Activated gamma-delta T cell treated with Interleukin-2 at 50 U/mL for 16 hours (primary cell): Measurements from ENCODE around the gene CCDC17.

ENCODE experiments used
- DNase-seq: peaks from one replicate; pipeline ENCODE4 v3.0.0-alpha.2; 2020

The CCDC17 gene

DNA sequence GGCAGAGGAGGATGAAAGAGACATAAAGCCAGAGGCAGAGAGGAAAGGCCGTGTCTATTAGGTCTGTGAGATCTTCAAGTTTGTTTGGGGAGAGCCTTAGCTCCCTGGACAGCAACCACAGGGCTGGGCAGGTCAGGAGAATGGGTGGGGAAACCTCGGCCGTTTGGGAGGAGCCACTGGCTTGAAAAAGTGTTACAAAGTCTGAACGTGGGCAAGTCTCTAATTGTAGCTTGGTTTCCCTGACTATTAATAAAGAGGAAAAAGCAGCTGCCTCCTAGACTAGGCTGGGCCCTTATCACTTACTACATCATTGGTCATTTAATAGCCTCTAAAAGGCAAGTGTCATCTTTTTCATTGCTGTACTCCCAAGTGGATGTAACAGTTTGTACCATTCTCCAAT is at the start of gene CCDC17:
Gene CCDC17 (minus strand): TSS at position 83 of the 400 bp plus-strand sequence. CDS start 145 bp downstream, outside the sequence.
- DNase-seq, result no peak

DNA sequence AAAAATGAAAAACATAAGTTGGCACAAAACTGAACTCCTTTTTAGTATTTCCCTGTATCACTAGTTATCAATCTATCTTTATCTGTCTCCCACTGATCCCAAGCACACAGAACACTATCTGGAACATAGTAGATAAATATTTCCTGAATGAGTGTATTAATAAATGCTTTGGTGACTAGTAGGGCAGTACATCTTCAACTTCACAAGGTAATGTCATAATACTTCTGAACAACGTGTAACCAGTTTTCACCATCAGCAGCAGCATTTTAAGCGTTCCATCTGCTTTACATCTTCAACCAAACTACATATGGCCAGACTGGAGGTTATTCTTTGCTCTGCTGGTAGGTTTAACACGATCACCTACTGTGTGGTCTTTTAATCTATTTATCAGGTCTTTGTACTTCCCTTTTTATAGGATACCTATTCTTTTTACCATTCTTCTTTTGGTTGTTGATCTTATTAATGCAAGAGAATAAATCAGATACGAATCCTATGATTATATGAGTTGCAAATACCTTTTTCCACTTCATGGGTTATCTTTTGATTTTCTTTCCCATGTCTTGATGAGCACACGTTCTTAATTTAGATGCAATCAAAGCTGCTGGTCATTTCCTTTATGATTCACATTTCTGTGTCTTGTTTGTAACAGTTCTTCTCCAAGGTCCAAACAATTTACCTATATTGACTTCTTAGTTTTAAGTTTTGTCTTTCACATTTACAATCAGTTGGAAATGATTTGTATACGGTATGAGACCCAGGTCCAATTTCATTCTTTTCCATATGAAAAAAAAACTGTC is 46.2 kb upstream of the CCDC17 start:
- DNase-seq, result no peak

DNA sequence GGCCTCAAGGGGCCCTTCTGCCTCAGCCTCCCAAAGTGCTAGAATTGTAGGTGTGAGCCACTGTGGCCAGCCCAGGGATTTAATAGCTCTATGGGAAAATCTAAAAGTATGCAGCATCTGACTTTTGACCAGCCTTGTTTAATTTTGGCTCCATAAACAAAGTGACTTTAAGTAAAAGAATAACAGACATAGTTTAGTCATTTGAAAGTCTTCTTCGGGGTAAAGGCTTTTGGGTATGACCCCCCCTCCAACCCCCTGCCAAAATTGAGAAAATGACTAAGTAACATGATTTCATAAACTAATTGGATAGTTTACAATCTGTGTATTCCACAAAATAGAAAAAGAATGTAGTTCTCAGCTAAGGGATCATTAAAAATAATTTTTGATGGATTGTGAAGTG is 45.5 kb upstream of the CCDC17 start:
- DNase-seq, result no peak

DNA sequence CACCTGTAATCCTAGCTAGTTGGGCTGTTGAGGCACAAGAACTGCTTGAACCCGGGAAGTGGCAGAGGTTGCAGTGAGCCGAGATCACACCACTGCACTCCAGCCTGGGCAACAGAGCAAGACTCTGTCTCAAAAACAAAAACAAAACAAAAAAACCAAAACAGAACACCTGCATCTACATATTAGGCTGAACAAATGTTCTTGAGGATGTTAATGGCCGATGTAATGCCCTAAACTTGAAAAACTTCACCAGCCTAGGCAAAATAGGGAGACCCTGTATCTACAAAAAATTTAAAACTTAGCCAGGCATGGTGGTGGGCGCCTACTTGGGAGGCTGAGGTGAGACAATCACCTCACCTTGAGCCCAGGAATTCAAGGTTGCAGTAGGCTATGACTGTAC is 44.7 kb upstream of the CCDC17 start:
- no peak for DNase-seq

DNA sequence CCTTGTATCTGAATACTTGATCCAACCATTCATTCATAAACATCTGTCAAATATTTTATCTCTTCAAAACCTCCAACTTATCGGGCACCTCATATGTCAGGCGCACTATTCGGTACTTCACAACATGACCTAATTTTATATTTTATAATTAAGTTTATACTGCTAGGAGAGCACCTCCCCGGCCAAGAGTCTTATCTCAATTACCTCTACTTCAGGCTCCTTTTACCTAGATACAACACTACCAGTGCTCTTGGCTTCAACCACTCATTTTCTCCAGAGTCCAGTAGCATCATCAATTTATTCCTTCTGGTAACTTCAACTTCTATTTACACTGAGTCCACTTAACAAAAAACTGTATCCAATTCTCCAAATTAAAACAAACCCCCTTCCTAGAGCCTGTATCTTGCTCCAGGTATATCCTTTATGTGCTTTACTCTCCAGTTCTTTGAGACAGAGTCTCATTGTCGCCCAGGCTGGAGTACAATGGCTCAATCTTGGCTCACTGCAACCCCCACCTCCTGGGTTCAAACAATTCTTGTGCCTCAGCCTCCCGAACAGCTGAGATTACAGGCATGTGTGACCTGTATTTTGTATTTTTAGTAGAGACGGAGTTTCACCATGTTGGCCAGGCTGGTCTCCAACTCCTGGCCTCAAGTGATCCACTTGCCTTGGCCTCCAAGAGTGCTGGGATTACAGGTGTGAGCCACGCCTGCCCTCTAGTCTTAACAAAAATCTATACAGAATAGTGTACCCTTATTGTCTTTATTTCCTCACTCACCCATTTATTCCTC is 43.7 kb upstream of the CCDC17 start:
- DNase-seq, result no peak

DNA sequence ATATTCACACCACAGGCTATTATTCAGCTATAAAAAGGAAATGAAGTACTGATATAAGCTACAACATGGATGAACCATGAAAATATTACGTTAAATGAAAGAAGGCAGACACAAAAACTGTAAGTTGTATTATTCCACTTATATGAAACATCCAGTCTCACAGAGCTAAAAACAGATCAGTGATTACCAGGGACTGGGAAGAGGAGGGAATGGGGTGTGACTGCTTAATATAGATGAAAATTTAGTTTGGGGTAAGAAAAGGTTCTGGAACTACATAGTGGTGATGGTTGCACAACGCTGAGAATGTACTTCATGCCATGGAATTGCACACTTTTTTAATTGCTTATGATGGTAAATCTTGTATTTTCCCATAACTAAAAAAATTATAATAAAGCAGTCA is 43.0 kb upstream of the CCDC17 start:
- no peak for DNase-seq

DNA sequence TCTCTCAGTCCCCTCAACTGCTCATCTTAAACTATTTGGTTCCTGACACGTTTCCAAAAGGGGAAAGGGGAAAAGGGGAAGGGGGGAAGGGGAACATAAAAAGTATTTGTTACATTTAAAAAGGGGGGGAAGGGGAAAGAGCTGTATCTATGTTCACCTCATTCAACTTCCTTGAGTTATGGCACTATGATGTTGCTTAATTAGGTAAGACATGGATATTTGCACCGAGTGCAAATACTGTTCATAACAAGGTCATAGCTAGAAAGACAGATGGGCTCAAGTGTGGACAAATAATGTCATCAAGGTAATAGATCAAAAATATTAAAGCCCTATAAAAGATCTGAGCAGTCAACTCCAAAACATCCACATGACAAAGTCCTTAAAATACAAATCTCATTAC is 36.5 kb upstream of the CCDC17 start:
- no peak for DNase-seq

DNA sequence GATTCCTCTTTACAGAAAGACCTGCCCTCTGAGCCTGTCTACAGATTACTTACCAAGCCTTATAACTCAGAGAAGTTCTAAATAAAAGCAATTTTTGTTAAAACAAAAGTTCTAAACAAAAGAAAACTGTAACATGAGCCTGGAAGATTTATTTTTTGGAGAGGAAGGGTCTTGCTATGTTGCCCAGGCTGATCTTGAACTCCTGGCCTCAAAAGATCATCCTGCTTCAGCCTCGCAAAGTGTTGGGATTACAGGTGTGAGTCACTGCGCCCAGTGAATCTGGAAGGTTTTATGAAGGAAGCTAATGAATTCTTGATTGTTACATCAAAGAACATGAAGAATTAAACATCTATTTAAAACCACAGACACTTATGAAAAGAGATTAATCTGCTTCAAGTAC is 35.4 kb upstream of the CCDC17 start:
- no peak for DNase-seq

DNA sequence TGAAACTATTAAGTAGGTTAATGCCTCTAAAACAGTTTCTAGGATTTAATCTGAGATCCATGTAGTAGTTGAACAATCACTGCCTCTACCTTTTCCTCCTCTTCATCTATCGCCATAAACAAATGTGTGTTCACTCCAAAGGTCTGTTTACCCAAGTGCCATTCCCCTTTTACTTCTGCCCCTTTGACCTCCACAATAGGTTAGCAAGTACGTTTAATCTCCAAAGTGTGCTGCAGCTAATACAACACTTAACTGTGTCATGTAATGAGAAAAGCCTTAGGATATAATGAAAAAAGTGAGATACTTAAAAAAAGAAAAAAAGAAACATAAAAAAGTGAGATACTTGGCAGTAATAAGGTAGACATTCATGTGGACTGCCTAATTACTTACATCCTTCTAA is 34.3 kb upstream of the CCDC17 start:
- no peak for DNase-seq

DNA sequence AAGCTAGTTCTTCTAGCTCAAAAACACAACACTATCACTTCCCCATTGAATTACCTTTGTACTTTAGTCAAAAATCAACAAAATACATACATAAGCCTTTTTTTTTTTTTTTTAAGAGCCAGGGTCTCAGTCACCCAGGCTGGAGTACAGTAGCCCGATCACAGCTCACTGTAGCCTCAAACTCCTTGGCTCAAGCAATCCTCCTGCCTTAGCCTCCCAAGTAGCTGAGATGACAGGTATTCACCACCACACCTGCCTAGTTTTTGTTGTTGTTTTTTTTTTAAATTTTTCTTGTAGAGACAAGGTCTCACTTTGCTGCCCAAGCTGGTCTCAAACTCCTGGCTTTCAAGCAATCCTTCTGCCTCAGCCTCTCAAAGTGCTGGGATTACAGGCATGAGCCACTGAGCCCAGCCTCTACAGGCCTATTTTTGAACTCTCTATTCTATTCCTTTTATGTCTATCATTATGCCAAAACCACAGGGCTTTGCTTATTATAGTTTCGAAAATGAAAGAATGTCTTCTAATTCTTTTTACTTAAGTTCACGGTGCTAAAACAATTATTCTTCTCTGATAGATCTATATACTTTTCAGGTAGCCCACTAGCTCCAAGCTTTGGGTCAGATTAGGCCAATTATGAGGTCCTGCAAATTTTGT is 32.8 kb upstream of the CCDC17 start:
- no peak for DNase-seq

DNA sequence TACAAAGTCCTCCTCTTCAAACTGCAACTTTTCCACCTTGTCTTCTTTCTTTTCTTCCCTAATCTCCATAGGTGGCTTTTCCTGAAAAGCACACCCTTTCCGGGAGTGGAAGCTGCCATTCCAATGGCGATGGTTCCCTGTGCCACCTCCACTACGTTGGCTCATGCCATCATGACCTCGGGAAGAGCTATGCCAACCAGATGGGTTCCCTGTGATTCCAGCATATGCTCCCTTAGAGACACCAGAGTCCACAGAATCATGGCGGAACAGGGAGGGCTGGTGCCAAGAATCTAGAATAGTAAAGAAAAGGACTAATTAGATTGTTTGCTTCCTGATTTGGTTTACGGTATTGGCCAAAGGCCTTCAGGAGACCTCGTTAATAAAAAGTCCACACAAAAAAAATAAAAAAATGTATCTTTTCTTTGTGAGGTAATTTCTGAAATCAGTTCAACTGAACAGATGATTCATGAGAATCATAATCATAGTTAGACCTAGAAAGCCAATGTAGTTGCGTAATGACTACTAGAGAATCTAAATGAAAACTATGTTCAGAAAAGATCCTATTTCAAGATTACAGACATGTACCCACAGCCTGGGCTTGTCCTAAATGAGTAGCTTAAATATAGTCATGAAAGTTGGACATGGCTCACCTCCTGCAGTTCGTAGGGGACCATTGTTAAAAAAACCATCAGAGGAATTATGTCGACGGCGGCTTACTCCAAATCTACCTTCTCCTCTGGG is 30.9 kb upstream of the CCDC17 start:
- no peak for DNase-seq

DNA sequence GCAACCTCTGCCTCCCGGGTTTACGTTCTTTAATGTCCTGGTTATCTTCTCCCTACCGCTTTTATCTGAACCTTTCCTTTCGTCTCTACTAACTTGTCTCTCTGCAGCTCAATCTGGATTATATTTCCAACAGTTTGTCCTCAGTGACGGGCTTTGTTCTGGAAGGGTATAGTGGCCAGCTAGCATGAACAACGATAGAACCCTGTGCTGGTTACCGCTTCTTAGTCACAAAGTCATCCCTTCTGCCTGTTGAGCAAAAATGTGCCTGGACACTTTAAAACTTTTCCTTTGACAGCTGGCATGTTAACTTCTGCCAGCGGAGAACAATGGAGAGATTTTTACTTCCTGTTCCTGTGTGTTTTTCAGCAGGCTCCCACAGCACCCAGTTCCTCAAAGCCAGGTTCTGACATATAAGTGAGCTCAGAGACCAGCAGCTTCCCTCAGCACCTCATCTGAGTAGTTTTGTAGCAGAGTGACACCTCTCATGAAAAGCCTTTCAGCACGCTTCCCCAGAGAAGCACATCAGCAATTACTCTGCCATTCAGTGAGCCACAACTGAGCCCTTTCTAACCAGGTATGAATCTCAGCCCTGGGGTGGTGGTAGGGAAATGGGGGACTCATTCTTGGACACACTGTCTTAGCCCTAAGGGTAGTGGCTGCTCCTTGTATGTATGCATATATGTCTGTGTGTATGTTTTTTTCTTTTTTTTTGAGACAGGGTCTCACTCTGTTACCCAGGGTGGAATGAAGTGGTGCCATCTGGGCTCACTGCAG is 23.6 kb upstream of the CCDC17 start:
- no peak for DNase-seq

DNA sequence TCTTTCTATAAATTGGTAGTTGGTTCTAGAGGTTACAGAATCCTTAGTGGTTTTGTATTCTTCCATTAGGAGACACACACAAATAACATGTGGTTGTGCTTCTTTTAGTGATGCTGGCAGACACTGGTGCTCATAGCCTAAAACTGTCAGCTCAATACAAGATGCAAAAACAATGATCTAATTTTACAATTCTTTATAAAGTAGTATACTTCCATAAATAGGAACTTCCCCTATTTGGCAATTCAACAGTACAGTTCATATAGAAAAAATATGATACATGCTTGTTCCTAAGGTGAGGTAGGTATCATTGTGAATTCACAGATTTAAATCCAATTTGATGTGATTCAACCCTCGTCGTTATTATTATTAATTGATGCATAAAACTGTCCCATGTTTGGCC is 20.8 kb upstream of the CCDC17 start:
- DNase-seq, result no peak

DNA sequence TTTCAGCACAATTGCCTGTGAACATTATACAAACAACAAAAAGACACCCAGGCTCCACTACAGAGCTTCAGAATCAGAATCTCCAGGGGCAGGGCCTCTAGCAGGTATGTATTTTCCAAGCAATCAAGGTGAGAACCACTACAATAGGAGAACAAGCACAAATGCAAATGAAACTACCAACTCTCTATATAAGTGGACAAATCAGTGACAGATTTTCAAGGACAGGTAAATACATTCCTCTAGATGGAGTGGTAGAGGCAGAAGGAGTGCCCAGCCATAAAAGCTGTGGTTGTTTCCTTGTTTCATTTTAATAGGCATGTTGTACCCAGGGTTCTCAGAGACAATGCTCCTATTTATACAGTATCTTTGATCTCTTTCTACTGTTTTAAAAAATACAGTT is 20.1 kb upstream of the CCDC17 start:
- no peak for DNase-seq

DNA sequence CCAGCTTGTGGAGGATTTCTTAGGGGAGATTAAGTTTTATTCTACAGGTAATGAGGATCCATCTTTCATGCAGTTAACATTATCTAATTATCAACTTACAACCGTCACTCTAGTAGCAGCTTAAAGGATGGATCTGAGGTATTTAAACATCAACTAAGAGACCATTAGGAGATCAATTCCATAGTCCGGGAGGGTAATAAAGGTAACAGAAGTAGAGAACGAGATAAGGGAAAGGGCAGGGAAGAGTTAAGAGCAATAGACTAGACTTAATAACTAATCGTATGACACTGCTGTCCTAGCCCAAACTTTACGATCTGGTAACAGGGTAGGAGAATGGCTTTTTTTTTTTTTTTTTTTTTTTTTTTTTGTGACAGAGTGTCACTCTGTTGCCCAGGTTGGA is 19.5 kb upstream of the CCDC17 start:
- no peak for DNase-seq

DNA sequence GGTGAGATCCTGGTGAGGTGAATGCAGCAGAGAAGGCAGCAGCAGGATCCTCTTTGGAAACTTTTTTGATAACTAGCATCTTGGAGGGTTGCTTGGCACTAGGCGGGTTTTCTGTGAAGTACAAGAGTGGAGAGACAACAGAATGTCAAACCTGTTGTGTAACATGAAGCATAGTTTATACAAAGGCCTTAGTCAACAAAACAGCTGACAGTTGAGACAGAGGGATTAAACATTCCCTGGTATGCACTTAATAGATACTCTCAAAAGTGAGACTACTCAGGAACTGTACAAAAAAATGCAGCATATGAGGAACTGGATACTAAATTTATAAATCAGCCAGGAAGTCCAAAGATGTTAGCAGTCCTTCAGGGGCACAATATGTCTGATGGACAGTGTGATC is 16.4 kb upstream of the CCDC17 start:
- DNase-seq, result no peak

DNA sequence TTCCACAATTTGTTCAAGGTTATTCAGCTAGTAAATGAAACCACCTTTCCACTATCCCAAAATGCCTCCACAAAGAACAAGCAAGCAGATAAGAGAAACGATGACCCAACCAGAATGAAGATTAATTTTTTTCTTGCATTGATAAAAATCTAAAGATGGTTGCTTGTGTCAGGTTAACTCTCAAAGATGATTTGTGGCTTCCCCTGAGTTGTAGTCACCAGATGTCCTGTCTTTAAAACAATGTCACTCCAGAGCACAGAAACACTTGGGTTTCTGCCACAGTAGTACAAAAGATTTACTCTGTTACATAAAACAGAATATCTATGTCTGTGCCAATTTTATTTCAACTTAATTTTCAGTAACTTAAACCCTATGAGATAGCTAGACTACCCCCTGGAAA is 11.4 kb upstream of the CCDC17 start:
- DNase-seq, result no peak

DNA sequence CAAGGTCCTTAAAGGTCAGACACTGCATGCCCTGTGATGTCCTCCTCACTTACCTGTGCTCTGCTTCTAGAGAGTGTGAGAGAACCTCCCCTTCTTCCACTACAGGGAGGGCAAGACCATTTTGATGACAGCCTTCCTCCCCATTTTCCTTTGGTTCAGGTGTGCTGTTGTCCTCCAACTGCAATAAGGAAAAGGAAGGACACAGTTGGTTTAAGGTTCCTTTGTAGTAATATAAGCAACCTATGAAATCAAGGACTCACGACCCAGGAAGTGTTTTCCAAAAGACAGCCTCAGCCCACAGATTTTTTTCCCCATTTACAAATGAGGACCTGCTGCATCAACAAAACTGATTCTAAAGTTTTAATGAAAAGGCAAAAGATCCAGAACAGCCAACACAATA is 6.6 kb upstream of the CCDC17 start:
- DNase-seq, result no peak

DNA sequence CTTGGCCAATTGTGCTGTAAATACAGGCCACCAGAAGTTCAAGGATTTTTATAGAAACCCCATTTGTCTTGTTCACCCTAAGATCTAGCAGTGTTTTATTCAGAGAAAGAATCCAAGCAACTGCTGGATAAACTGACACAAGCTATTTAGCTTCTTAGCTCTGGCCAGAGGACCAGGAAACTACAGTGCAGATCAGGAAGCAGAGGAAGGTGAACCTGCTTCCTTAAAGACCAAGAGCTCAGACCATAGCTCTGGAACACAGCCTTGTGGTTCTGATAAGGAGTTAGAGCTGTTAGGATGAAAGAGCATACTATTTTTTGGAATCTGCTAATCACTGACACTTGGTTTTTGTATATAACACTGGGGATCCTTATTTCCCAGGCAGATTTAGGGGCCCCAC is 5.2 kb upstream of the CCDC17 start:
- no peak for DNase-seq

DNA sequence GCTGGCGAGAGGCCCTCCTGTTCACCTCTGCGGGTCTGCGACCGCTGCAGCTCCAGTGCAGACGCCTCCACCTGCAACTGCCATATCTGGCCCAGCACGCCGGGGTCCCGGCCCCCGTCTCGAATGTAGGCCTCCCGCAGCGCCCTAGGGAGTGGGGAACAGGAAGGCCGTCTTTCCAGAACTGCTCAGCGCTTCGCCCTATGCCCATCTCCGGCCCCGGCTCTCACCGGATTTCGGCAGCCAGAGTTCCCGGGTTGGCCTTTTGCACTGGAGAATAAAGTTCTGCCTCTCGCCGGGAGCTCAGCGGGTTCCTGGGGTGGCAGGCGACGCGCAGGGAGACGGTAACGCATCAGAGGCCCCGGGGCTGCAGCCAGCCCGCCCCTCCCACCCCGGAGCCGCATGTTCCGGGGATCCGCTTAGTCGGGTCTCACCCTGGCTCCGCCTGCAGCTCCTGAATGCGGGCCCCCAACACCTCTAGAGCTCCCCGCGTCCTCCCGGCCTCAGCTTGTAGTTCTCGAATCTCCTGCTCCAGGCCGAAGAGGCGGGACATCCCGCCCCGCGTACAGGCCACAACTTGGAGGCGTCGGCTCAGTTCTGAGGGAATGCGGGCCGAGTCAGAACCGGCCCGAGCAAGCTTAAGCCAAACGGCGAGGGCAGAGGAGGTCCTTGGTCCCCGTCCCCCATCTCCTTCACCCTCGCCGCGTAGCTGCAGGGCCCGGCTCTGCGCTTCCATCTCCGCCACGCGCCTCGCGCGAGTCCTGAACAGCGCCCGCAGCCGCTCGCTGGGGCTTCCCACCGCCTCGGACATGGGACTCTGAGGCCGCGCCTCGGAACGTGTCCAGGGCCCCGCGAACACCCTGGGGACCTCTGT is 1.1 kb downstream of the CCDC17 start:
- DNase-seq, result no peak

DNA sequence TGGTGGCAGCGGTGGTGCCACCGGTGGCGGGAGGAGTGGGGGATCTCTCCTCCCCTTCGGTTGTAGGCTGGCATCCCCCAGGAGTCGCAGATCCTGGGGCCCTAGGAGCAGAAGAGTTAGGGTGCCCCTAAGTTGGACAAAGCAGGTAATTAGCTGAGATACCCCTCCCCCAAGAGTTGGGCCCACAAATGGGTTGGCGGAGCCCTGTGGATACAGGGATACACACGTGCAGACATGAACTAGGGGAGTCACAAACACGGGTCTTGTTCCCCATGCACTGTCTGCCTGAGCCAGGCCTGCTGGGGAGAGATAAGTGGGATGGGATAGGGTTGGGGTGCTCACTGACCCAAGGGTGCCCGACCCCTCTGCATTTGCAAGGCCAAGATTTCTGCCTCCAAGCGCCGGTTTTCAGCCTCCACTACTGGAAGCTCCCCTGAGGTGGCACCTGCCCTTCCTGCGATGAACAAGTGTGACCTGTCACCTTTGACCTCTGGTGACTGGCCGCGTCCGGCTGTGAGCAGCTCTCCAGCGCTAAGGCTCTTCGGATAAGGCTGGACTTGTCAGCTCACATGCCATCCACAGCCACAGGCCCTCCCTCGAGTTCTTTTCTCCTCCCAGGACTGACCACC is 1.8 kb downstream of the CCDC17 start:
- DNase-seq, result no peak
